Endothelial cell of umbilical vein (primary cell): ENCODE measurements around the gene CRB1.

ENCODE experiments used
- CTCF ChIP-seq, 2 donors: IDR thresholded peaks; 1 replicate in 1 of 2; 2 replicates in 1 of 2; pipeline ENCODE4 v1.5.1; 2011; ENCODE audit warnings: low read length in 2 of 2, mild to moderate bottlenecking in 2 of 2, moderate library complexity in 2 of 2, control low read depth in 1 of 2, inconsistent platforms in 1 of 2, low read depth in 1 of 2; ENCODE audit not compliant: insufficient read depth in 1 of 2; ENCODE audit errors: extremely low read depth in 1 of 2
- EZH2 ChIP-seq: IDR thresholded peaks from 2 replicates; pipeline ENCODE4 v1.6.1; 2012; ENCODE audit warnings: borderline replicate concordance, low read depth, mild to moderate bottlenecking, moderate library complexity, low read length, inconsistent platforms; ENCODE audit not compliant: severe bottlenecking
- FOS ChIP-seq: IDR thresholded peaks from 2 replicates; pipeline ENCODE4 v1.6.1; 2011; ENCODE audit warnings: mild to moderate bottlenecking, low read length, moderate library complexity, borderline replicate concordance; ENCODE audit not compliant: insufficient read depth
- MAX ChIP-seq: IDR thresholded peaks from 2 replicates; pipeline ENCODE4 v1.6.1; 2011; ENCODE audit not compliant: insufficient read depth, insufficient read length
- POLR2A ChIP-seq: IDR thresholded peaks from 2 replicates; pipeline ENCODE4 v1.6.1; 2012; ENCODE audit warnings: low read depth, mild to moderate bottlenecking, control low read depth, low read length
- POLR2AphosphoS5 ChIP-seq: IDR thresholded peaks from 2 replicates; pipeline ENCODE4 v1.6.1; 2012; ENCODE audit warnings: low read depth, mild to moderate bottlenecking, control low read depth, low read length, moderate library complexity; ENCODE audit not compliant: insufficient read depth

GRCh38 chr1:197222780-197223179, 45.3 kb upstream of the CRB1 start:
- TF ChIP-seq POLR2A (no peak), POLR2AphosphoS5 (no peak), CTCF (IDR thresholded peaks at IDR 0.05; ENCODE audit: extremely low read depth in 1 of 2, insufficient read depth in 1 of 2, low read depth in 1 of 2, low read length in 2 of 2) (no peak), EZH2 (no peak), MAX (no peak), FOS (no peak)
